ENCODE measurements around the gene RHOC.

- TF ChIP-seq REST (IDR thresholded peaks at IDR 0.05) (no peak), MAX (IDR thresholded peaks at IDR 0.05) (no peak), RAD21 (IDR thresholded peaks at IDR 0.05) (no peak), CTCF (IDR thresholded peaks at IDR 0.05; ENCODE audit: low read depth, low read length, missing input control) (no peak), HNF4A (conservative IDR thresholded peaks at IDR 0.05) (no peak), JUND (IDR thresholded peaks at IDR 0.05) (no peak), TAF1 (conservative IDR thresholded peaks at IDR 0.05) (no peak), ATF3 (IDR thresholded peaks at IDR 0.05) (no peak)
These were observed 5.5 kb downstream of the RHOC start for GRCh38 chr1:112701227-112702066.

Data from liver (tissue), 3 donors.